SK-N-SH (cell line): ENCODE data around the gene GRIK1.

Source experiments
- CHD2 ChIP-seq: fragments of 150-350 bp; IDR thresholded peaks from 2 replicates; pipeline ENCODE4 v1.6.1; 2018; ENCODE audit warnings: low read length; ENCODE audit not compliant: partially characterized antibody
- TF ChIP-seq, protein P1 (sequence below): fragments of 200-600 bp; sonication (generic); IDR thresholded peaks from 2 replicates; pipeline ENCODE4 v1.6.1; 2017; ENCODE audit warnings: antibody characterized with exemption, mild to moderate bottlenecking, moderate library complexity

DNA sequence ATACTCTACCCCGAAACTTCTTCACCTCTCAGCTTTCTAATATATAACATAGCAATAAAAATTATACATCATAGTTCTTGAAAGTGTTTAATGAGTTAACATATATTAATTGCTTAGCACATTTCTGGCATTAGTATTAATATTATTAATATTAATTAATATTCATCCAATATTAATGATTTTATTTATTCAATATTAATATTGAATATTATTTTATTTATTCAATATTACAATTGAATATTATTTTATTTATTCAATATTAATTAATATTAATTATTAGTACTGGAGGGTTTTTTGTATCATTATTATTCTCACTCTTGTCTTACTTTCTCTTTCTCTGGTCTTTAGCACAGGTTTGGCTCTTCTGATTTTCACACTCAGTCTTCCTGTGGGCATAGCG lies 105.2 kb downstream of the GRIK1 start:
- no peak for TF ChIP-seq CHD2
- TF ChIP-seq, protein P1, sequence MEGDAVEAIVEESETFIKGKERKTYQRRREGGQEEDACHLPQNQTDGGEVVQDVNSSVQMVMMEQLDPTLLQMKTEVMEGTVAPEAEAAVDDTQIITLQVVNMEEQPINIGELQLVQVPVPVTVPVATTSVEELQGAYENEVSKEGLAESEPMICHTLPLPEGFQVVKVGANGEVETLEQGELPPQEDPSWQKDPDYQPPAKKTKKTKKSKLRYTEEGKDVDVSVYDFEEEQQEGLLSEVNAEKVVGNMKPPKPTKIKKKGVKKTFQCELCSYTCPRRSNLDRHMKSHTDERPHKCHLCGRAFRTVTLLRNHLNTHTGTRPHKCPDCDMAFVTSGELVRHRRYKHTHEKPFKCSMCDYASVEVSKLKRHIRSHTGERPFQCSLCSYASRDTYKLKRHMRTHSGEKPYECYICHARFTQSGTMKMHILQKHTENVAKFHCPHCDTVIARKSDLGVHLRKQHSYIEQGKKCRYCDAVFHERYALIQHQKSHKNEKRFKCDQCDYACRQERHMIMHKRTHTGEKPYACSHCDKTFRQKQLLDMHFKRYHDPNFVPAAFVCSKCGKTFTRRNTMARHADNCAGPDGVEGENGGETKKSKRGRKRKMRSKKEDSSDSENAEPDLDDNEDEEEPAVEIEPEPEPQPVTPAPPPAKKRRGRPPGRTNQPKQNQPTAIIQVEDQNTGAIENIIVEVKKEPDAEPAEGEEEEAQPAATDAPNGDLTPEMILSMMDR, result no peak
